Loucy (cell line): Measurements from ENCODE around the gene FBXL19.

ENCODE experiments used
- CTCF ChIP-seq: fragments of 200-600 bp; sonication (generic); conservative IDR thresholded peaks from 2 replicates; pipeline ENCODE4 v1.5.1; 2014; ENCODE audit warnings: mild to moderate bottlenecking, antibody characterized with exemption, low read length
- EZH2phosphoT487 ChIP-seq: fragments of 200-600 bp; IDR thresholded peaks from 2 replicates; pipeline ENCODE4 v1.6.1; 2018; ENCODE audit warnings: antibody characterized with exemption, mild to moderate bottlenecking, moderate library complexity, borderline replicate concordance

GRCh38 chr16:30985401-30986128, 62.2 kb downstream of the FBXL19 start:
- no peak for TF ChIP-seq CTCF
- no peak for TF ChIP-seq EZH2phosphoT487
